ENCODE results near the gene HELZ.
A peak's percentile ranks its signal among the peaks of the same experiment; 100 is the strongest.
"Not testable (repeated sequence)": the region's sequence is repeated elsewhere in the genome, so short reads cannot be mapped to it uniquely, and the experiment has no call there.

The HELZ gene

DNA sequence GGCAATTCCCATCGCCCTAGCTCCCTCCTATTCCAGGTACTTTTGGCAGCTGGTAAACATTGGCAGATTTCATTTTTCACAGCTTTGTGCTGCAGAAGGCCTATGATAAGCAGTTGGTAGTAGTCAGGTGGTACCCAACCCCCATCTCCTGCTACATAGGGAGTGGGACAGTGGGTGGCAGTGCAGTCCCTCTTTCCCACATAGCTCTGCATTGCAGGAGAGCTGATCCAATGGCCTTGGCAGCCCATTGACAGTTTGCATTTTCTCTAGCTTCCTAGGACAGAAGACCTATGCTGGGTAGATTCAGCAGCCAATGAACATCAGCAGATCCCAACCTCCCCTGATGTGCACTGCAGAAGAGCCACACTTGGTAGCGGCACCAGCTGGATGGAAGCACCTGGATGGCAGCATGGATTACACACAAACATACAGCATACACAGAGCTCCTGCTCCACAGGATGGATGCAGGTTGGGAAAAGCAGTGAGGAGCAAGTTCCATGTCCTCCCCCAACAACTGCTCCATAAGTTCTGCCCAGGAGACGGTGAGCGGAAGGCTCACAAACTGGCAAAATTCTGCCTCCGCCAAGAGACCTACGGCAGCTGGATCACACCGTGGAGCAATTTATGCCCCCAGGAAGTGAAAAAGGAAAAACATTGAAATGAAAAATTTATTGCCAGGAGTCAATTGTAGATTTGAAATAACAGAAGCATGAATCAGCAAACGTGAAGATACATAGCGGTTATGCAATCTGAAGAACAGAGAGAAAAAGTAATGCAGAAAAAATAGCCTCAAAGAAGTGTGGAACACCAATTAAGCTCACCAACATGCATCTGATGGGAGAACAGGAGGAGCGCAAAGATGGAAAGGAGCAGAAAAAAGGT lies 105.0 kb downstream of the HELZ start:
- DNase-seq (ENCODE audit: low read depth): peak; percentile 38

DNA sequence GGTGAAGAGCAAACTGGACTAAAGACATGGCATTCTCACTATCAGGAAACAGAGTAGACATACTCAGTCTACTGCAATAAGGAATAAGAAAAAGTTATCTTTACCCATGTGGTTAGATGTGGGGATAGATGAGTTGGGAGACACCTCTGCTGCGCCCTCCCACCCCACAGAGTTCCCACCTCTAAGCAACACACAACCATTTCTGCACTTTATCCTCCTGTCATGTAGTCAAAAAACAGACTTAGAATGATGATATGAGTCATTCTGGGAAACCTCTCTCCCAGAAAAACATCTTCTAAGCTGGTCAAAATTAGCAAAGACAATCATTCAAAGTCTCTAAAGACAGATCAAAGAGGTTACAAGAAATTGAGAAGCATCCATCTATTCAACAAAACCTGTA lies 105.7 kb downstream of the HELZ start:
- DNase-seq (ENCODE audit: low read depth): no peak

- no peak for DNase-seq (ENCODE audit: low read depth)
Observed at GRCh38 chr17:67138392-67138791, 106.6 kb downstream of the HELZ start.

- no peak for DNase-seq (ENCODE audit: low read depth)
Observed at GRCh38 chr17:67137860-67138259, 107.1 kb downstream of the HELZ start.

GRCh38 chr17:67137026-67137370 lies 108.0 kb downstream of the HELZ start:
- DNase-seq (ENCODE audit: low read depth): no peak

GRCh38 chr17:67136191-67137025 lies 108.6 kb downstream of the HELZ start:
- DNase-seq (ENCODE audit: low read depth): peak; percentile 38

GRCh38 chr17:67133161-67133560 lies 111.8 kb downstream of the HELZ start:
- no peak for DNase-seq (ENCODE audit: low read depth)

- no peak for DNase-seq (ENCODE audit: low read depth)
Observed at GRCh38 chr17:67132366-67132765, 112.6 kb downstream of the HELZ start.

DNA sequence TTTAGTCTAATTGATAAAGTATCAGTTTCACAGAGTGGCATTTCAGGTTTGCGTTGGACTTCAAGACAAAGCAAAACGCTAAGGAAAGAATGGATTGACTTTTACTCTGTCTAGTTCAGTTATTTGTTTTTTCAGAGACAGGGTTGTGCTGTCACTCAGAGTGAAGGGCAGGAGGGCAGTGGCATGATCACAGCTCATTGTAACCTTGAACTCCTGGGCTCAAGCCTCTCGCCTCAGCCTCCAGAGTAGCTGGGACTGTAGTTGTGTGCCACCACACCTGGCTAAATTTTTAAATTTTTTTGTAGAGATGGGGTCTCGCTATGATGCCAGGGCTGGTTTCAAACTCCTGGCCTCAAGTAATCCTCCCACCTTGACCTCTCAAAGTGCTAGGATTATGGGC lies 114.2 kb downstream of the HELZ start:
- no peak for DNase-seq (ENCODE audit: low read depth)

DNA sequence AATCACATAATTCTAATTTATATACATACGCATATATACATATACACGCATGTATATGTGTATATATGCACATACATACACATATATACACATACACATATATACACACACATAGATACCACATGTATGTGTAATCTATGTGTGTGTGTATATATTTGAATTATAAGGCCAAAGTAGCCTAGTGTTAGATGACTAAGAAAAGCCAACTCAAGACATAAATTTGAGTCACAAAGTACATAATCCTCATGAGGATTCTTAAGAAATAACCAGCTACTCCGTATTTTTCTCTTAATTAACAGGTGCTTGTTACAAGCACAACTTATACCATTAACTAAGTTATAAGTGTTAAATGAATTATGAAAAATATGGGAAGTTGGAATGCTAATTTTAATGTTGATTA lies 115.7 kb downstream of the HELZ start:
- DNase-seq (ENCODE audit: low read depth): no peak

DNA sequence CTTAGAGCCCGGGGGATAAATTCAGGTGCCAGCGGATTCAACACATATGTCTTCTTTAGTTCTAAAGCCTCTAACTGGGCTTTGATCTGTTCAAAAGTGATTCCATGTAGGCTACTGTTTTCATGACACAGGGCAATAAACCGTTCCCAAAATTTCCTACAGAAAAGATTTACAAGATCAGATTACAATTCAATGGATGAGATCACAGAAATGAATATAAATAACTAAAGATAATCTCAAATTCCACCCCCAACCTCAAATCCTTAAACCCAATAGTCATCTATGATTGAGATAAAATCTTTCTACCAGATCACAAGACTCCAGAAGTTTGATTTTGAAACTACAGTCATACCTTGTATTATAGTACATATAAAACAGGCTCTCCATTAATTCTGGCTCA lies 116.3 kb downstream of the HELZ start:
- DNase-seq (ENCODE audit: low read depth): no peak

DNA sequence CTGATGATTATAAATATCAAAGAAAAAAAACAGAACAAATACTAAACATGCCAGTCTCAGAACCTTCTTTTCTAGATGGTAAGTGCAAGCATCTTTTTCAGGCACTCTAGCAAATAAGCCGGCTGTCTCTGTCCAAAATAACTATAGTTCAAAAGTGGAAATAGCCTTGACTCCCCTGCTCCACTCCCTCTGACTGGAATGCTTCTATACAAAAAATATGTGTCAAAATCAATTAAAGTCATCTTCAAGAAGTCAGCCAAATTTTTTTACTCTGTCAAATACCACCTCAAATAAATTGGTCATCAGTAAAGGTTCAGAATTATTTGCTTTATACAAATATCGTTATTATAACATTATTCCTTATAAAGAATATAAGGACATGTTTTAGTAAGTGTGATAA lies 117.1 kb downstream of the HELZ start:
- no peak for DNase-seq (ENCODE audit: low read depth)

DNA sequence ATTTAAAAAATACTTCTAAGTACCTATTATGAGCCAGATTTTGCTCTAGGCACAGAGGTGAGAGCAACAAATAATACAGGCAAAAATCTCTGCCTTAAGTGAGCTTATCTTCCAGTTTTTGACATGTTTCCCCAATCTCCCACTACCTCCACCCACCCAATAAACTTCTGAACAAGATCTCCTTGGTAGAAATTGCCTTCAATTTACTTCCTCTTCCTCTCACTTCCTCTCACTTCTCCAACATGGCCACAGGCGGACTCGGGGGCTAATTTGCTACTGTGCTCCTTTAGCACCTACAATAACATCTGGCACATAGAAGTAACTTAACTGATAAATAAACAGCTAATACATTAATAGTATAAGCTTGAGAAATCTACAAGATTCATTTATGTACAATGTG lies 118.0 kb downstream of the HELZ start:
- no peak for DNase-seq (ENCODE audit: low read depth)

DNA sequence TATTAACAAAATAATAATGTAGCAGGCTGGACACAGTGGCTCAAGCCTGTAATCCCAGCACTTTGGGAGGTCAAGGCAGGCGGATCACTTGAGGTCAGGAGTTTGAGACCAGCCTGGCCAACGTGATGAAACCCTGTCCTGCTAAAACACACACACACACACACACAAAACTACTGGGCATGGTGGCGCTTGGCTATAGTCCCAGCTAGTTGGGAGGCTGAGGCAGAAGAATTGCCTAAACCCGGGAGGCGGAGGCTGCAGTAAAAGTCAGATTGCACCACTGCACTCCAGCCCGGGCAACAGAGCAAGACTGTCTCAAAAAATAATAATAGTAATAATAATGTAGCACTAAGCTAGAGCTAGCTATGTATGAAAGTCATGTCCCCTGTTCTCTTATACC lies 118.5 kb downstream of the HELZ start:
- DNase-seq (ENCODE audit: low read depth): not testable (repeated sequence)

DNA sequence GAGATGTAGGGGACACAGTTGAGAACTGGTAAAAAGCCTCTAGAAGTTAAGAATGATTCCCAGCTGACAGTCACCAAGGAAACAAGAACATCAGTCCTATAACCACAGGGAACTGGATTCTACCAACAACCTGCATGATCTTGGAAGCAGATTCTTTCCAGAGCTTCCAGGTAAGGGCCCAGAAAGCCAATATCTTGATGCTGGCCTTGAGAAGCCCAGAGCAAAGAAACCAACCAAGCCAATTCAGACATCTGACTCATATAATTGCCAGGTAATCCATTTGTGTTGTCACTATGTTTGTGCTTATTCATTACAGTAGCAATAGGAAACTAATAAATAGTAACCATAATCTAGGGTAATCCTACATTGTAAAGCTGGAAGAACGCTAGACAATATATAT lies 119.1 kb downstream of the HELZ start:
- DNase-seq (ENCODE audit: low read depth): no peak

DNA sequence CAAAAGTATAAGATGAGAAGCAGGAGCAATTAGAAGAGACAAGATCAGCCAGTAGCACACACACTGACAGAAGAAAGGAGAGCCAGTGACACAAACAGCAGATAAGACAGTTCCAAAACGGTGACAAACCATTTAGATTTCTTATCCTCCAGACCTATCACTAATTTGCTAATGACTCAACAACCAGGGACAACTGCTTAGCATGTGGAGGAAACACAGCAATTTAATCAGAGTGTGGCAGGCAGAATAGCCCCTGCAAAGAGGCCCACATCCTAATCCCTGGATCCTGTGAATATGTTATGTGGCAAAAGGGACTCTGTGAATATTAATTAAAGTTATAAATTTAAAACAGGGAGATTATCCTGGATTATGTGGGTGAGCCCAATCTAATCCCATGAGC lies 119.6 kb downstream of the HELZ start:
- DNase-seq (ENCODE audit: low read depth): no peak

DNA sequence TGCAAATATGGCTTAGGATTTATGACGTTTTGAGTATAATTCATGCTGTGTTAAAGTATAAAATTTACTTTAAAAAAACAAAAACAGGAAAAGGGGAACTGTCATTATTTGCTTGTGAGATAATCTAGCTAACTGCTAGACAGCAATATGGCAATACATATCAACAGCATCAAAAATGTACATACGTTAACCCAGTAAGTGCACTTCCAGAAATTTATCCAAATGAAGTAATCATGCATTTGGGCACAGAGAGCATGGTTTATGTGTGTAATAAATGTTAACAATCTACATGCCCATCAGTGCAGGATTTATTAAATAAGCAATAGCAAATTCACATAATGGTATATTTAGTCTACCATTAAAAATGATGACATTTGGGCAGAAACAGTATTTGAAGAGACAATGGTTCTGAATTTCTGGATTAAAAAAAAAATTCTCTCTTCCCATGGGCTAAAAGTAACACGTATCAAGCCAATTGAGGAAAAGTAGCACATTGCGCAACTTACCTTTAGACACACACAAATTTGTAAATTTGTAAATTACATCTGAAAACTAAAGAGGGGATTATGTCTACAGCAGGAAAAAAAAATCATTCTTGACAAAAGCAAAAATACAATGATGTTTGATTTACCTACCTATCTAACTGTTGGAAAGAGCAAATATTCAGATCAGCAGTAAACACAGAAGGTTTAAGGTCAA lies 120.4 kb downstream of the HELZ start:
- no peak for DNase-seq (ENCODE audit: low read depth)

- DNase-seq (ENCODE audit: low read depth): no peak
Observed at GRCh38 chr17:67123699-67124098, 121.3 kb downstream of the HELZ start.

DNA sequence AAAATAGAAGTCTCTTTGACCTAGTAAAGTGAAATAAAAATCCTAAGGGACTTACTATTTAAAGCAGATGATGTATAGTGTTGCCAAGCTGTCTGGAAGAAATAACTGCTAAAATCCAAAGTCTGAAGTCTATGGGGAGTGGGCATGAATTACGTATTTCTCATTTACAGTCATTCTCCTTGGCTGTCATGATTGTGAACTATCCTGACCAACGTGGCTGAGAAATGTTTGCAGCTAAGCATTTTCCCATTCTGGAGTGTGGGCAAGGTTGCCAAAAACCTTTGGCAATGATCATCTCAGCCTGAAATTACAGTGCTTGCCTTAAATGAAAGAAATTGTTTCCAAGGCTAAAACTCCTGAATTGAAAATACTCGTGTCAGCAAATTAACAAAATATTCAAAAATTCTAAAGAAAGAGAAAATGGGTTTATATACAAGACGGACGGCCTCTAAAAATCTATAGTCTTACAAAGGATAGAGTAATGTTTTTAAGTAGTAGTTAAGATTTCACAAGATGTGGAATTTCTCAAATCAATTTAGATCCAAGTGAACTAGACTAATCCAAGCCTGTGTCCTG lies 123.6 kb downstream of the HELZ start:
- DNase-seq (ENCODE audit: low read depth): no peak

DNA sequence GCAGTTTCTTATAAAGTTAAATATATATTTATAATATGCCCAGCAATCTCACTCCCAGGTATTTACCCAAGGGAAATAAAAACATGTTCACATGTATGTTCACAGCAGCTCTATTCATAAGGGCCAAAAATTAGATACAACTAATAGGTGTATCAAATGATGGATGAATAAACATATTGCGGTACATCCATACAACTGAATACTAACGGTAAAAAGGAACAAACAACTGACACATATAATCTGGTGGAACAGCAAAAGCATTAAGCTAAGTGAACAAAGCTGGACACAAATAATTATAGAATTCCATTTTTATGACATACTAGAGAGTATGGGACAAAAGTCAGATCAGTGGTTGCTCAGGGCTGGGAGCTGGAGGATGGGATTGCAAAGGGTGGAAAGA lies 125.9 kb downstream of the HELZ start:
- DNase-seq (ENCODE audit: low read depth): no peak

- no peak for DNase-seq (ENCODE audit: low read depth)
Observed at GRCh38 chr17:67116045-67116575, 128.9 kb downstream of the HELZ start.

GRCh38 chr17:67115401-67115800 lies 129.6 kb downstream of the HELZ start:
- no peak for DNase-seq (ENCODE audit: low read depth)
